Mesendoderm (in vitro differentiated cells): ENCODE data around the gene HMGN4.

ENCODE experiments used
- DNase-seq: peaks from one replicate; pipeline ENCODE4 v3.0.0; 2013
- H2AK5ac ChIP-seq: 2 replicates; pipeline ENCODE4 v1.6.1; 2013; ENCODE audit warnings: low read length, inconsistent platforms
- H2BK120ac ChIP-seq: 2 replicates; pipeline ENCODE4 v1.6.1; 2013; ENCODE audit warnings: low read depth, mild to moderate bottlenecking, low read length, moderate library complexity, mixed read lengths
- H2BK15ac ChIP-seq: replicated peaks from 2 replicates; pipeline ENCODE4 v1.6.1; 2013; ENCODE audit warnings: low read depth, mild to moderate bottlenecking, moderate library complexity
- H2BK5ac ChIP-seq: 2 replicates; pipeline ENCODE4 v1.6.1; 2013; ENCODE audit warnings: low read length, inconsistent platforms
- H3K18ac ChIP-seq: 2 replicates; pipeline ENCODE4 v1.6.1; 2013; ENCODE audit warnings: mild to moderate bottlenecking, low read length, mixed read lengths
- H3K23ac ChIP-seq: one replicate; pipeline ENCODE4 v1.6.1; 2013; ENCODE audit warnings: low read length
- H3K27ac ChIP-seq: 2 replicates; pipeline ENCODE4 v1.5.1; 2013; ENCODE audit warnings: low read depth, mild to moderate bottlenecking, inconsistent platforms, low read length, moderate library complexity
- H3K27me3 ChIP-seq: 2 replicates; pipeline ENCODE4 v1.6.1; 2013; ENCODE audit warnings: low read length, control low read depth, mild to moderate bottlenecking, inconsistent platforms; ENCODE audit not compliant: insufficient read depth, poor library complexity
- H3K36me3 ChIP-seq: 2 replicates; pipeline ENCODE4 v1.6.1; 2013; ENCODE audit warnings: low read length, inconsistent platforms; ENCODE audit not compliant: control insufficient read depth, insufficient read depth
- H3K4ac ChIP-seq: one replicate; pipeline ENCODE4 v1.6.1; 2013; ENCODE audit warnings: low read depth, mild to moderate bottlenecking, low read length, moderate library complexity
- H3K4me1 ChIP-seq: 2 replicates; pipeline ENCODE4 v1.6.1; 2013; ENCODE audit warnings: low read depth, low read length, inconsistent platforms; ENCODE audit not compliant: control insufficient read depth
- H3K4me2 ChIP-seq: 2 replicates; pipeline ENCODE4 v1.6.1; 2013; ENCODE audit warnings: low read length
- H3K4me3 ChIP-seq: 2 replicates; pipeline ENCODE4 v1.5.1; 2013; ENCODE audit warnings: mild to moderate bottlenecking, low read length
- H3K56ac ChIP-seq: one replicate; pipeline ENCODE4 v1.6.1; 2013; ENCODE audit warnings: low read length
- H3K79me1 ChIP-seq: 2 replicates; pipeline ENCODE4 v1.6.1; 2013; ENCODE audit warnings: low read length, inconsistent platforms
- H3K79me2 ChIP-seq: 2 replicates; pipeline ENCODE4 v1.6.1; 2013; ENCODE audit warnings: mild to moderate bottlenecking, low read length; ENCODE audit not compliant: control insufficient read depth, insufficient read depth
- H3K9ac ChIP-seq: 2 replicates; pipeline ENCODE4 v1.6.1; 2013; ENCODE audit warnings: low read length, inconsistent platforms
- H4K5ac ChIP-seq: one replicate; pipeline ENCODE4 v1.6.1; 2013; ENCODE audit warnings: low read length
- H4K8ac ChIP-seq: one replicate; pipeline ENCODE4 v1.6.1; 2013; ENCODE audit warnings: low read depth, mild to moderate bottlenecking, control low read depth, low read length, moderate library complexity
- WGBS: extraction: QIAGEN DNeasy Blood & Tissue Kit; methylation state at CpG from one replicate; pipeline ENCODE4 v1.1.7; 2013; ENCODE audit warnings: low lambda C conversion rate, missing lambda C conversion rate; ENCODE audit not compliant: insufficient coverage; ENCODE audit errors: extremely low coverage; 5-methylcytosine and 5-hydroxymethylcytosine counted together

The HMGN4 gene

DNA sequence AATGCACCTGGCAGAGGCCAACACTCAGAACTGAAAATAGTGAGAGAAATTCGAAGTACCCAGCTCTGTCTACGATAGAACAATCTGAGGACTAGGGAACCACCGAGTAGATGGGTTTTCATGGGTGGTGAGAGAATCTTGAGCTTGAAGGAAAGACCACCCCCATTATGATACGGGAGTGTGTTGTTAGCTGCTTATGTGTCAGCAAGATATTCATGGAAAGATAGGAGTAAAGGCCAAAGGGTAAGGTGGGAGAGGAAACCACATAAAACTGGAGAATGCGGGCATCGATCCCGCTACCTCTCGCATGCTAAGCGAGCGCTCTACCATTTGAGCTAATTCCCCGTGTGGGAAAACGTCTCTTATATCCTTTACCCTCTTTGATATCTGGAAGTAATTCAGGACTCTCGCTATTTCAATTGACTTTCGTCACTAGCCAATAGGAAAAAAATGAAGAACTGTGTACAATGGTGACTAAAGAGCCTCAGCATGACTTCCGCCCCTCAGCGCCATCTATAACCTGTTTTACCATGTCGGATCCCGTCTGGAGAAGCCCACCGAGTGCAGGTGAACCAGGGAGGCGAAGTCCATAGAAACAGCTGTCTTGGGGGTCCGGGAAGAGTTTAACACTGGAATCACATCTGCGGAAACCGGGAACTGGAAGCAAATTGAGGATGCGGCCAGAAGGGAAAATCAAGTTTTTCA lies 33.6 kb downstream of the HMGN4 start:
- Histone ChIP-seq H3K4me2 (peak overlapping the region; percentile 75), H3K4ac (no peak overlapping the region), H2AK5ac (no peak overlapping the region), H4K5ac (no peak overlapping the region), H3K4me1 (no peaks in the 10 kb centered on the region), H3K4me3 (peak overlapping the region; percentile 66), H3K56ac (peak overlapping the region; percentile 34), H4K8ac (no peak overlapping the region), H3K79me1 (no peaks in the 10 kb centered on the region), H3K27ac (no peak overlapping the region), H3K23ac (no peak overlapping the region), H2BK120ac (no peak overlapping the region), H3K27me3 (no peaks in the 10 kb centered on the region), H3K36me3 (no peaks in the 10 kb centered on the region), H2BK15ac (no peak overlapping the region), H3K9ac (peak overlapping the region; percentile 5), H3K79me2 (no peaks in the 10 kb centered on the region), H3K18ac (no peak overlapping the region), H2BK5ac (no peak overlapping the region)
- no CpG with 5 or more reads among the region's 24 CpGs for WGBS
- peak; percentile 97 for DNase-seq

GRCh38 chr6:26575494-26575939 lies 37.4 kb downstream of the HMGN4 start:
- no peak overlapping the region for H4K8ac ChIP-seq
- H3K23ac ChIP-seq, result no peak overlapping the region
- DNase-seq, result peak; percentile 85
- no peaks in the 10 kb centered on the region for H3K79me2 ChIP-seq
- no peak overlapping the region for H3K4ac ChIP-seq
- H3K56ac ChIP-seq, result no peak overlapping the region
- H3K27ac ChIP-seq, result no peak overlapping the region
- no peak overlapping the region for H3K4me2 ChIP-seq
- H3K4me1 ChIP-seq, result no peaks in the 10 kb centered on the region
- no peaks in the 10 kb centered on the region for H3K36me3 ChIP-seq
- no peak overlapping the region for H2BK120ac ChIP-seq
- no peak overlapping the region for H3K9ac ChIP-seq
- H3K27me3 ChIP-seq, result no peaks in the 10 kb centered on the region
- H2AK5ac ChIP-seq, result no peak overlapping the region
- H3K4me3 ChIP-seq, result no peak overlapping the region
- H2BK15ac ChIP-seq, result no peak overlapping the region
- H3K79me1 ChIP-seq, result no peaks in the 10 kb centered on the region
- H3K18ac ChIP-seq, result no peak overlapping the region
- no peak overlapping the region for H2BK5ac ChIP-seq
- WGBS, result no CpG with 5 or more reads among the region's 10 CpGs
- no peak overlapping the region for H4K5ac ChIP-seq

DNA sequence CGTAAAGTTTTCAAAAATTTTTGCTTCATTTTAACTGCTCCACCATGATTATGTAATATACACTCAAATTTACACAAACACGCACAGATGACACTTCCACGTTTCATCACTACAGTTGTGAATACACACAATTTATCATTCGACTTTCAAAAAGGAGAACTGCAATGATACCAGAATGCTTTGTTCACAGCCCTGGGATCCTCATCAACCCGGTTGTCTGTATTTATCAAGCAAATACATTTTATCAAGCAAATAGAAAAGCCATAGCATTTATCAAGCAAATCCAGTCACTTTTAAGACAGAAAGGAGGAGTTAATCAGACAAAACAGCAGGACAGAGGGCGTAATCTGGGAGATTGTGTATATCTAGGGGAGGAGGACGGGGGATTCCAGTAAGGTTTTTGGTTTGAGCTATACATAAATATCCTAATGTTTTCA lies 38.3 kb downstream of the HMGN4 start:
- no peak overlapping the region for H4K8ac ChIP-seq
- H3K4me2 ChIP-seq, result peak overlapping the region; percentile 23
- H3K27ac ChIP-seq, result no peak overlapping the region
- no peaks in the 10 kb centered on the region for H3K79me1 ChIP-seq
- no peak overlapping the region for H3K56ac ChIP-seq
- no peak overlapping the region for H2BK15ac ChIP-seq
- H3K18ac ChIP-seq, result no peak overlapping the region
- H3K4ac ChIP-seq, result no peak overlapping the region
- no peaks in the 10 kb centered on the region for H3K27me3 ChIP-seq
- H2BK5ac ChIP-seq, result no peak overlapping the region
- no peaks in the 10 kb centered on the region for H3K4me1 ChIP-seq
- H2BK120ac ChIP-seq, result no peak overlapping the region
- H3K36me3 ChIP-seq, result no peaks in the 10 kb centered on the region
- no peaks in the 10 kb centered on the region for H3K79me2 ChIP-seq
- H4K5ac ChIP-seq, result no peak overlapping the region
- no peak for DNase-seq
- H3K9ac ChIP-seq, result no peak overlapping the region
- H3K23ac ChIP-seq, result no peak overlapping the region
- no peak overlapping the region for H2AK5ac ChIP-seq
- H3K4me3 ChIP-seq, result no peak overlapping the region
- 100% methylated on average over 2 of the region's 7 CpGs for WGBS

GRCh38 chr6:26576929-26577719 lies 39.0 kb downstream of the HMGN4 start:
- no peaks in the 10 kb centered on the region for H3K27me3 ChIP-seq
- no peak overlapping the region for H3K4ac ChIP-seq
- no peaks in the 10 kb centered on the region for H3K79me2 ChIP-seq
- H3K9ac ChIP-seq, result peak overlapping the region; percentile 48
- peak overlapping the region; percentile 53 for H3K4me3 ChIP-seq
- H3K36me3 ChIP-seq, result no peaks in the 10 kb centered on the region
- no peak overlapping the region for H3K27ac ChIP-seq
- no peak overlapping the region for H4K8ac ChIP-seq
- H3K79me1 ChIP-seq, result no peaks in the 10 kb centered on the region
- H2BK5ac ChIP-seq, result no peak overlapping the region
- peak overlapping the region; percentile 53 for H3K4me2 ChIP-seq
- WGBS, result no CpG with 5 or more reads among the region's 31 CpGs
- H2BK15ac ChIP-seq, result no peak overlapping the region
- no peaks in the 10 kb centered on the region for H3K4me1 ChIP-seq
- H3K23ac ChIP-seq, result no peak overlapping the region
- H2AK5ac ChIP-seq, result no peak overlapping the region
- peak overlapping the region; percentile 40 for H3K56ac ChIP-seq
- H4K5ac ChIP-seq, result no peak overlapping the region
- no peak overlapping the region for H3K18ac ChIP-seq
- DNase-seq, result peak; percentile 93
- no peak overlapping the region for H2BK120ac ChIP-seq

- Histone ChIP-seq H3K79me1 (no peaks in the 10 kb centered on the region), H3K4ac (no peak overlapping the region), H3K27me3 (no peaks in the 10 kb centered on the region), H3K79me2 (no peaks in the 10 kb centered on the region), H3K36me3 (no peaks in the 10 kb centered on the region), H4K5ac (no peak overlapping the region), H2AK5ac (no peak overlapping the region), H4K8ac (no peak overlapping the region), H3K4me2 (peak overlapping the region; percentile 53), H3K56ac (no peak overlapping the region), H2BK5ac (no peak overlapping the region), H3K9ac (peak overlapping the region; percentile 48), H2BK120ac (no peak overlapping the region), H3K4me3 (peak overlapping the region; percentile 53), H3K4me1 (no peaks in the 10 kb centered on the region), H3K27ac (no peak overlapping the region), H3K18ac (no peak overlapping the region), H3K23ac (no peak overlapping the region), H2BK15ac (no peak overlapping the region)
- peak; percentile 29 for DNase-seq
- no CpG with 5 or more reads among the region's 17 CpGs for WGBS
These were observed 39.5 kb downstream of the HMGN4 start for GRCh38 chr6:26577720-26578072.
